GM12878 (cell line): ENCODE data around the gene NEK11.

Experiments used
- ATF3 ChIP-seq: IDR thresholded peaks from 2 replicates; pipeline ENCODE4 v1.6.1; 2011; ENCODE audit warnings: low read depth, mild to moderate bottlenecking, low read length, moderate library complexity, borderline replicate concordance; ENCODE audit errors: extremely low read depth
- ATF7 ChIP-seq: fragments of 450-650 bp; IDR thresholded peaks from 2 replicates; pipeline ENCODE4 v1.6.1; 2016; ENCODE audit warnings: low read depth, mild to moderate bottlenecking
- CTCF ChIP-seq, 3 experiments: IDR thresholded peaks in 2 of 3; conservative IDR thresholded peaks in 1 of 3; 2 replicates each; pipeline ENCODE4 v1.5.1; 2011; ENCODE audit warnings: low read depth in 3 of 3, low read length in 3 of 3, mild to moderate bottlenecking in 3 of 3, control low read depth in 2 of 3, moderate library complexity in 2 of 3, inconsistent platforms in 1 of 3, mixed read lengths in 1 of 3; ENCODE audit not compliant: control insufficient read depth in 2 of 3, insufficient read depth in 1 of 3; ENCODE audit errors: extremely low read depth in 1 of 3
- DPF2 ChIP-seq: fragments of 450-650 bp; IDR thresholded peaks from 2 replicates; pipeline ENCODE4 v1.6.1; 2017; ENCODE audit warnings: mild to moderate bottlenecking
- ETV6 ChIP-seq, 2 experiments: fragments of 450-650 bp in 1 of 2; IDR thresholded peaks in 1 of 2; conservative IDR thresholded peaks in 1 of 2; 2 replicates each; pipeline ENCODE4 v1.6.1; 2014; ENCODE audit warnings: antibody characterized with exemption in 1 of 2, borderline replicate concordance in 1 of 2, low read depth in 1 of 2, mild to moderate bottlenecking in 1 of 2, moderate library complexity in 1 of 2
- MAX ChIP-seq: IDR thresholded peaks from 2 replicates; pipeline ENCODE4 v1.6.1; 2012; ENCODE audit warnings: low read depth, low read length, improper control_type of control experiment
- RAD21 ChIP-seq: IDR thresholded peaks from 2 replicates; pipeline ENCODE4 v1.6.1; 2011; ENCODE audit warnings: mild to moderate bottlenecking, low read depth, low read length, moderate library complexity; ENCODE audit not compliant: insufficient read depth
- SUZ12 ChIP-seq: fragments of 200-600 bp; sonication (generic); IDR thresholded peaks from one replicate; pipeline ENCODE4 v1.6.1; 2018; ENCODE audit warnings: antibody characterized with exemption, mild to moderate bottlenecking; ENCODE audit not compliant: unreplicated experiment
- USF2 ChIP-seq: IDR thresholded peaks from 2 replicates; pipeline ENCODE4 v1.6.1; 2011; ENCODE audit warnings: low read depth, low read length, improper control_type of control experiment, borderline replicate concordance
- ZSCAN29 ChIP-seq: fragments of 450-650 bp; IDR thresholded peaks from 2 replicates; pipeline ENCODE4 v1.6.1; 2017; ENCODE audit warnings: mild to moderate bottlenecking, moderate library complexity
- TF ChIP-seq, protein P1 (sequence below): fragments of 450-650 bp; IDR thresholded peaks from 2 replicates; pipeline ENCODE4 v1.6.1; 2018; ENCODE audit warnings: mild to moderate bottlenecking, low read depth, moderate library complexity; ENCODE audit not compliant: partially characterized antibody
- TF ChIP-seq, protein P2 (sequence below): IDR thresholded peaks from 2 replicates; pipeline ENCODE4 v1.6.1; 2012; ENCODE audit warnings: mild to moderate bottlenecking, low read depth, low read length

- TF ChIP-seq RAD21 = no peak
- no peak for TF ChIP-seq USF2
- TF ChIP-seq, protein P1, sequence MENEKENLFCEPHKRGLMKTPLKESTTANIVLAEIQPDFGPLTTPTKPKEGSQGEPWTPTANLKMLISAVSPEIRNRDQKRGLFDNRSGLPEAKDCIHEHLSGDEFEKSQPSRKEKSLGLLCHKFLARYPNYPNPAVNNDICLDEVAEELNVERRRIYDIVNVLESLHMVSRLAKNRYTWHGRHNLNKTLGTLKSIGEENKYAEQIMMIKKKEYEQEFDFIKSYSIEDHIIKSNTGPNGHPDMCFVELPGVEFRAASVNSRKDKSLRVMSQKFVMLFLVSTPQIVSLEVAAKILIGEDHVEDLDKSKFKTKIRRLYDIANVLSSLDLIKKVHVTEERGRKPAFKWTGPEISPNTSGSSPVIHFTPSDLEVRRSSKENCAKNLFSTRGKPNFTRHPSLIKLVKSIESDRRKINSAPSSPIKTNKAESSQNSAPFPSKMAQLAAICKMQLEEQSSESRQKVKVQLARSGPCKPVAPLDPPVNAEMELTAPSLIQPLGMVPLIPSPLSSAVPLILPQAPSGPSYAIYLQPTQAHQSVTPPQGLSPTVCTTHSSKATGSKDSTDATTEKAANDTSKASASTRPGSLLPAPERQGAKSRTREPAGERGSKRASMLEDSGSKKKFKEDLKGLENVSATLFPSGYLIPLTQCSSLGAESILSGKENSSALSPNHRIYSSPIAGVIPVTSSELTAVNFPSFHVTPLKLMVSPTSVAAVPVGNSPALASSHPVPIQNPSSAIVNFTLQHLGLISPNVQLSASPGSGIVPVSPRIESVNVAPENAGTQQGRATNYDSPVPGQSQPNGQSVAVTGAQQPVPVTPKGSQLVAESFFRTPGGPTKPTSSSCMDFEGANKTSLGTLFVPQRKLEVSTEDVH = no peak
- TF ChIP-seq ATF7 = no peak
- TF ChIP-seq DPF2 = no peak
- TF ChIP-seq MAX = no peak
- no peak for TF ChIP-seq CTCF (IDR thresholded peaks at IDR 0.05 in 2 of 3, conservative IDR thresholded peaks at IDR 0.05 in 1 of 3; ENCODE audit: control insufficient read depth in 2 of 3, extremely low read depth in 1 of 3, insufficient read depth in 1 of 3, low read depth in 3 of 3, low read length in 3 of 3)
- no peak for TF ChIP-seq ATF3
- TF ChIP-seq ETV6 (conservative IDR thresholded peaks at IDR 0.05 in 1 of 2, IDR thresholded peaks at IDR 0.05 in 1 of 2; ENCODE audit: borderline replicate concordance in 1 of 2, low read depth in 1 of 2) = no peak
- no peak for TF ChIP-seq SUZ12
- no peak for TF ChIP-seq ZSCAN29
- TF ChIP-seq, protein P2, sequence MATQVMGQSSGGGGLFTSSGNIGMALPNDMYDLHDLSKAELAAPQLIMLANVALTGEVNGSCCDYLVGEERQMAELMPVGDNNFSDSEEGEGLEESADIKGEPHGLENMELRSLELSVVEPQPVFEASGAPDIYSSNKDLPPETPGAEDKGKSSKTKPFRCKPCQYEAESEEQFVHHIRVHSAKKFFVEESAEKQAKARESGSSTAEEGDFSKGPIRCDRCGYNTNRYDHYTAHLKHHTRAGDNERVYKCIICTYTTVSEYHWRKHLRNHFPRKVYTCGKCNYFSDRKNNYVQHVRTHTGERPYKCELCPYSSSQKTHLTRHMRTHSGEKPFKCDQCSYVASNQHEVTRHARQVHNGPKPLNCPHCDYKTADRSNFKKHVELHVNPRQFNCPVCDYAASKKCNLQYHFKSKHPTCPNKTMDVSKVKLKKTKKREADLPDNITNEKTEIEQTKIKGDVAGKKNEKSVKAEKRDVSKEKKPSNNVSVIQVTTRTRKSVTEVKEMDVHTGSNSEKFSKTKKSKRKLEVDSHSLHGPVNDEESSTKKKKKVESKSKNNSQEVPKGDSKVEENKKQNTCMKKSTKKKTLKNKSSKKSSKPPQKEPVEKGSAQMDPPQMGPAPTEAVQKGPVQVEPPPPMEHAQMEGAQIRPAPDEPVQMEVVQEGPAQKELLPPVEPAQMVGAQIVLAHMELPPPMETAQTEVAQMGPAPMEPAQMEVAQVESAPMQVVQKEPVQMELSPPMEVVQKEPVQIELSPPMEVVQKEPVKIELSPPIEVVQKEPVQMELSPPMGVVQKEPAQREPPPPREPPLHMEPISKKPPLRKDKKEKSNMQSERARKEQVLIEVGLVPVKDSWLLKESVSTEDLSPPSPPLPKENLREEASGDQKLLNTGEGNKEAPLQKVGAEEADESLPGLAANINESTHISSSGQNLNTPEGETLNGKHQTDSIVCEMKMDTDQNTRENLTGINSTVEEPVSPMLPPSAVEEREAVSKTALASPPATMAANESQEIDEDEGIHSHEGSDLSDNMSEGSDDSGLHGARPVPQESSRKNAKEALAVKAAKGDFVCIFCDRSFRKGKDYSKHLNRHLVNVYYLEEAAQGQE = no peak
Observed at GRCh38 chr3:131192701-131193100, 166.0 kb downstream of the NEK11 start.
